AG09319 (cell line): Measurements from ENCODE around the gene C20orf144.

ENCODE experiments used
- DNase-seq: peaks from one replicate; pipeline ENCODE4 v3.0.0-alpha.2; 2010; ENCODE audit warnings: low read depth; ENCODE audit errors: extremely low read depth
- CTCF ChIP-seq: IDR thresholded peaks from 2 replicates; pipeline ENCODE4 v1.5.1; 2011; ENCODE audit warnings: low read depth, mild to moderate bottlenecking, inconsistent platforms, low read length, moderate library complexity

Gene C20orf144

GRCh38 chr20:33704197-33704924 is 42.2 kb downstream of the C20orf144 start:
- TF ChIP-seq CTCF, result no peak
- no peak for DNase-seq

- no peak for DNase-seq
- TF ChIP-seq CTCF, result no peak
Measured at GRCh38 chr20:33707668-33708067, 45.5 kb downstream of the C20orf144 start.

- no peak for TF ChIP-seq CTCF
- no peak for DNase-seq
Measured at GRCh38 chr20:33709398-33709797, 47.3 kb downstream of the C20orf144 start.

- no peak for DNase-seq
- TF ChIP-seq CTCF, result no peak
Measured at GRCh38 chr20:33709905-33710541, 47.9 kb downstream of the C20orf144 start.

- no peak for DNase-seq
- TF ChIP-seq CTCF, result no peak
Measured at GRCh38 chr20:33710681-33711445, 48.7 kb downstream of the C20orf144 start.

GRCh38 chr20:33711446-33711738 is 49.3 kb downstream of the C20orf144 start:
- DNase-seq, result no peak
- TF ChIP-seq CTCF, result no peak
